Breast epithelium (tissue), 4 donors: ENCODE results near the gene TIMM29. TPM values are rescaled to one million over a fixed set of nuclear protein-coding genes. Genes with fewer than 3 reads are reported as not detected.

ENCODE experiments used
- DNase-seq, 2 donors: peaks; one replicate each; pipeline ENCODE4 v3.0.0-alpha.2; 2019; ENCODE audit warnings: low spot score in 2 of 2
- H3K27ac ChIP-seq, 2 donors: fragments of 200-600 bp; sonication (generic) in 1 of 2; one replicate each; pipeline ENCODE4 v1.5.1; 2016 to 2019; ENCODE audit warnings: mild to moderate bottlenecking in 1 of 2
- H3K27me3 ChIP-seq, 2 donors: fragments of 200-600 bp; sonication (generic) in 1 of 2; one replicate each; pipeline versions ENCODE4 v1.5.1 to v1.6.0; 2017 to 2019; ENCODE audit warnings: control low read depth in 1 of 2, mild to moderate bottlenecking in 1 of 2
- H3K36me3 ChIP-seq: fragments of 200-600 bp; one replicate; pipeline ENCODE4 v1.5.1; 2019
- H3K4me1 ChIP-seq, 2 donors: fragments of 200-600 bp; sonication (generic); one replicate each; pipeline ENCODE4 v1.5.1; 2016 to 2019; ENCODE audit warnings: control low read depth in 1 of 2
- H3K4me3 ChIP-seq, 3 donors: fragments of 200-600 bp; sonication (generic); 1 replicate in 2 of 3; 2 replicates in 1 of 3; pipeline ENCODE4 v1.5.1; 2016 to 2019; ENCODE audit warnings: mild to moderate bottlenecking in 3 of 3, moderate library complexity in 2 of 3
- H3K9me3 ChIP-seq, 2 donors: fragments of 200-600 bp; sonication (generic) in 1 of 2; one replicate each; pipeline ENCODE4 v1.5.1; 2016 to 2019; ENCODE audit warnings: control low read depth in 1 of 2
- POLR2A ChIP-seq: fragments of 450-650 bp; IDR thresholded peaks from one replicate; pipeline ENCODE4 v1.6.1; 2016; ENCODE audit warnings: antibody characterized with exemption, mild to moderate bottlenecking, moderate library complexity
- POLR2AphosphoS5 ChIP-seq, 3 donors: sonication (generic); formaldehyde crosslinking; IDR thresholded peaks; one replicate each; pipeline ENCODE4 v1.6.1; 2017; ENCODE audit warnings: antibody characterized with exemption in 3 of 3
- intact Hi-C: fragments of 100-400 bp; cut with DNase I; formaldehyde crosslinking; loops from one replicate; pipeline ENCODE4 v1.15.1; 2023; ENCODE audit warnings: low total_unique reads
- total RNA-seq, 3 donors: library from RNA; depleted of rRNA; stranded (reverse); fragments of >200 nt; gene quantifications; one replicate each; pipeline ENCODE4 v1.1.0, GENCODE V29; 2016
- TF ChIP-seq, protein P1 (sequence below), 3 donors: fragments of 450-650 bp; IDR thresholded peaks; one replicate each; pipeline ENCODE4 v1.5.1; 2016 to 2017; ENCODE audit warnings: antibody characterized with exemption in 3 of 3, mild to moderate bottlenecking in 3 of 3, moderate library complexity in 3 of 3

Gene TIMM29
- total RNA-seq, 3 donors from 2014 or later: 21.1 to 31.6 (median 21.6) TPM

DNA sequence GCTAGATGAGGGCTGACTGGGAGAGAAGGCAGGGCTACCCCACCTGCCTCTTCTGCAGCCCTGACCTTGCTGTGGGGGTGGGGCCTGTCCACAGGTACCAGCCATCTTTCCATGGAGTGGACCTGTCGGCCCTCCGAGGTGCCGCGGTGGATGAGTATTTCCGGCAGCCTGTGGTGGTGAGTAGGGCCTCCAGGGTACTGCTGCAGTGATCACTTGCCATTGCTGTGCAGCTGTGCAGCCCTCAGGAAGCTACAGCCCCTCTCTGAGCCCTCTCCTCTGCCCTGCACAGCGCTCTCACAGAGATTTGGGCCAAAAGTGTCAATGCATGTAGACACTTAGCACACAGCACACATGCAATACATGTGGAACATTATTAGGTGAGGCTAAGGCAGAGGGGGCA, 12.0 kb upstream of the TIMM29 start:
- Histone ChIP-seq H3K4me3 (no peak overlapping the region), H3K27ac (no peak overlapping the region), H3K36me3 (no peaks in the 10 kb centered on the region), H3K9me3 (no peaks in the 10 kb centered on the region), H3K27me3 (no peaks in the 10 kb centered on the region), H3K4me1 (no peaks in the 10 kb centered on the region)
- intact Hi-C loops: no loop called here
- TF ChIP-seq POLR2A (no peak), POLR2AphosphoS5 (IDR thresholded peaks at IDR 0.05) (no peak)
- TF ChIP-seq, protein P1, sequence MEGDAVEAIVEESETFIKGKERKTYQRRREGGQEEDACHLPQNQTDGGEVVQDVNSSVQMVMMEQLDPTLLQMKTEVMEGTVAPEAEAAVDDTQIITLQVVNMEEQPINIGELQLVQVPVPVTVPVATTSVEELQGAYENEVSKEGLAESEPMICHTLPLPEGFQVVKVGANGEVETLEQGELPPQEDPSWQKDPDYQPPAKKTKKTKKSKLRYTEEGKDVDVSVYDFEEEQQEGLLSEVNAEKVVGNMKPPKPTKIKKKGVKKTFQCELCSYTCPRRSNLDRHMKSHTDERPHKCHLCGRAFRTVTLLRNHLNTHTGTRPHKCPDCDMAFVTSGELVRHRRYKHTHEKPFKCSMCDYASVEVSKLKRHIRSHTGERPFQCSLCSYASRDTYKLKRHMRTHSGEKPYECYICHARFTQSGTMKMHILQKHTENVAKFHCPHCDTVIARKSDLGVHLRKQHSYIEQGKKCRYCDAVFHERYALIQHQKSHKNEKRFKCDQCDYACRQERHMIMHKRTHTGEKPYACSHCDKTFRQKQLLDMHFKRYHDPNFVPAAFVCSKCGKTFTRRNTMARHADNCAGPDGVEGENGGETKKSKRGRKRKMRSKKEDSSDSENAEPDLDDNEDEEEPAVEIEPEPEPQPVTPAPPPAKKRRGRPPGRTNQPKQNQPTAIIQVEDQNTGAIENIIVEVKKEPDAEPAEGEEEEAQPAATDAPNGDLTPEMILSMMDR (IDR thresholded peaks at IDR 0.05): no peak
- no peak for DNase-seq

DNA sequence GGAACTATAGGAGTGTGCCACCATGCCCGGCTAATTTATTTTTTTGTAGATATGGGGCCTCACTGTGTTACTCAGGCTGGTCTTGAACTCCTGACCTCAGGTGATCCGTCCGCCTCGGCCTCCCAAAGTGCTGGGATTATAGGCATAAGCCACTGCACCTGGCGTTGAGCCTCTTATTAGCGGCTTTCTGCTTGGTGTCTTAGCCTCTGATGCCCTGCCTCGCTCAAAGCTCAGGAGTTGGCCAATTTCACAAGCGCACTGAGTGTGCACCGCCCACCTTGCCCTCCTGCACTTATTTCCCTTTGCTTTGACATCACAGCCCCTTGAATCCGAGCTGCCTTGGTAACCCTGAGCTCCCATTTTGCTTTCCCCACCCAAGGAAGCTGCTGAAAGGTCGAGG, 10.3 kb upstream of the TIMM29 start:
- Histone ChIP-seq H3K27me3 (no peaks in the 10 kb centered on the region), H3K4me3 (no peak overlapping the region), H3K4me1 (no peaks in the 10 kb centered on the region), H3K9me3 (no peaks in the 10 kb centered on the region), H3K36me3 (no peaks in the 10 kb centered on the region), H3K27ac (no peak overlapping the region)
- no peak for TF ChIP-seq POLR2A
- no peak for TF ChIP-seq POLR2AphosphoS5 (IDR thresholded peaks at IDR 0.05)
- TF ChIP-seq, protein P1 (IDR thresholded peaks at IDR 0.05): no peak
- intact Hi-C loops: no loop called here
- no peak for DNase-seq

DNA sequence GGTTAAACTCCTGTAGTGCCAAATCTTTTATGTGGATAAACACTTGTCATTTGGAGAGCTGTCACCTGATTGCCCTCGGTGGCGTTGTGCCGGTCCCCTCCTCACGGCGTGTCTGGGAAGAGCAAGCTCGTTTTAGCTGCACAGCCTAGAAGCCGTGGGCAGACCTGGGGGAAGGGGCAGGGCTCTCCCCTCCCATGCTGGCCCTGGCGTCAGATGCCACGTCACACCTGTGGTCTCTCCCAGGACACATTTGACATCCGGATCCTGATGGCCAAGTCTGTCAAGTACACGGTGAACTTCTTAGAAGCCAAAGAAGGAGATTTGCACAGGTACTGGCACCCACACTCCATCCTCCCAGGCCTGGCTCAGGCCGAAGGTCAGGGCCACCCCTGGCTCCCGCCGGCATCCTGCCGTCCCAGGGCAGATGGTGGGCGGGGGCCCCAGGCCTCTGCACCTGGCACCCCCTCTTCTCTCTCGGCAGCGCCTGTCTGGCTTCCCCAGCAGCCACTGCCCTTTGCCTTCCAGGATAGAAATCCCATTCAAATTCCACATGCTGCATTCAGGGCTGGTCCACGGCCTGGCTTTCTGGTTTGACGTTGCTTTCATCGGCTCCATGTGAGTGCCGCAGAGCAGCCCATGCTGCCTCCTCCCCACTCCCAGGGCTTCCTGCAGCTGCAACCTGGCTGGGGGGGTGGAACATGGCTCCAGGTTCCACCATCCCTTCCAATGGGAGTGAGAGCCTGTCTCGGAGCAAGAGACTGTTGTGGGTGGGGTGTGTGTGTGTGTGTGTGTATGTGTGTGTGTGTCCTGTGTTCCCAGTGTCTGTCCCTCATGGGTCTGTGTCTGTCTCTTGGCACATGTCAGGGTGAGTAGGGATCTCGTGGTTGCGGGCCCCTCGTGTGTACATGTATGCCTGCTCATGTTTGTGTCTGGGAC, 9.0 kb upstream of the TIMM29 start:
- no peak overlapping the region for H3K27ac ChIP-seq
- no peaks in the 10 kb centered on the region for H3K4me1 ChIP-seq
- H3K9me3 ChIP-seq: no peaks in the 10 kb centered on the region
- DNase-seq: no peak
- no peak for TF ChIP-seq POLR2A
- no peak for TF ChIP-seq POLR2AphosphoS5 (IDR thresholded peaks at IDR 0.05)
- TF ChIP-seq, protein P1 (IDR thresholded peaks at IDR 0.05): no peak
- H3K27me3 ChIP-seq: no peaks in the 10 kb centered on the region
- H3K4me3 ChIP-seq: no peak overlapping the region
- no peaks in the 10 kb centered on the region for H3K36me3 ChIP-seq
- intact Hi-C loops: no loop called here

DNA sequence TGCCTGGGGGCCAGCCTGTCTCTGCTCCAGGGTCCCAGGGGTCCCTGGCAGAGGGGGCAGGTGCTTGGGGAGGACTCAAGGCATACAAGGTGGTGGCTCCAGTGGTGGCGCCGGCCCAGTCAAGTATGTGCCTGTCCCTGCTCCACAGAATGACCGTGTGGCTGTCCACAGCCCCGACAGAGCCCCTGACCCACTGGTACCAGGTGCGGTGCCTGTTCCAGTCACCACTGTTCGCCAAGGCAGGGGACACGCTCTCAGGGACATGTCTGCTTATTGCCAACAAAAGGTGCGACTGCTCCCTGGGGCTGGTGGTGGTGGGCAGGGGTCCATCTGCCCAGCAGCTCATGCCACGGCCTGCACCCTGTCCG, 8.3 kb upstream of the TIMM29 start:
- Histone ChIP-seq H3K27me3 (no peaks in the 10 kb centered on the region), H3K27ac (no peak overlapping the region), H3K9me3 (no peaks in the 10 kb centered on the region), H3K4me3 (no peak overlapping the region), H3K4me1 (no peaks in the 10 kb centered on the region), H3K36me3 (no peaks in the 10 kb centered on the region)
- TF ChIP-seq POLR2AphosphoS5 (IDR thresholded peaks at IDR 0.05) (no peak), POLR2A (no peak)
- TF ChIP-seq, protein P1 (IDR thresholded peaks at IDR 0.05): no peak
- intact Hi-C loops: no loop called here
- DNase-seq: no peak

DNA sequence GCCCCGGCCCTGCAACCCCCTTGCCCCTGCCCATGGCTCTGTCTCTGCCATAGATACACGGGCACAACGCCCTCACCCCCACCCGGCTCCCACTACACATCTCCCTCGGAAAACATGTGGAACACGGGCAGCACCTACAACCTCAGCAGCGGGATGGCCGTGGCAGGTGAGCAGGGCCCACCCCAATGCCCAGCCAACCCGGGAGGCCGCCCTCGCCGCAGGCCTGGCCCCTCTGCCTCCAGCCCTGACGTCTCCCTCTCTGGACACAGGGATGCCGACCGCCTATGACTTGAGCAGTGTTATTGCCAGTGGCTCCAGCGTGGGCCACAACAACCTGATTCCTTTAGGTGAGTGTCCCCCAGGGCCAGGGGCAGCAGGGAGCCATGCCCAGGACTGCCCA, 7.8 kb upstream of the TIMM29 start:
- intact Hi-C loops: no loop called here

More for the DNA sequence above, 7.8 kb upstream of the TIMM29 start:
- no peaks in the 10 kb centered on the region for H3K4me1 ChIP-seq
- DNase-seq: no peak
- no peak overlapping the region for H3K27ac ChIP-seq
- H3K4me3 ChIP-seq: no peak overlapping the region
- H3K36me3 ChIP-seq: no peaks in the 10 kb centered on the region
- TF ChIP-seq POLR2AphosphoS5 (IDR thresholded peaks at IDR 0.05) (no peak), POLR2A (no peak)
- TF ChIP-seq, protein P1 (IDR thresholded peaks at IDR 0.05): no peak
- H3K27me3 ChIP-seq: no peaks in the 10 kb centered on the region
- H3K9me3 ChIP-seq: no peaks in the 10 kb centered on the region
